ENCODE measurements around the gene ZNF473.
"Not testable (repeated sequence)": the region's sequence is repeated elsewhere in the genome, so short reads cannot be mapped to it uniquely, and the experiment has no call there.

Gene ZNF473

DNA sequence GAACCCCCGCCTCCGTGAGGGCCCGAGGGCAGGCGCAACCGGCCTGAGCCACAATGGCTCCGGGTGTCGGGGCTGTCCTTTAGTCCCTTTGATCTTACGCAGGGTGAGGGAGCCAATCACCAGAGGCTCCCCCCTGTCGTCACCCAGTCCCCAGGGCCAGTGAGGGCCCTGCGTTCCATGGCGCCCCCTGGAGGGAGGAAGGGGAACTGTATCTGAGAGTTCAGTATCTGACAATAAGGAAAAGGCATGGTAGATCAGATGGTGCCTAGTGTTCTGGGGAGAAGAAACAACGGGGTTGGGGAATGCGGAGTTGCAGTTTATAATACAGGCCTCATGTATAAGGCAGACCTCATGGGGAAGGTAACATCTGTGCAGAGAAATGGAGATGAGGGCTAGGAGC lies 72.1 kb downstream of the ZNF473 start:
- not testable (repeated sequence) for DNase-seq

DNA sequence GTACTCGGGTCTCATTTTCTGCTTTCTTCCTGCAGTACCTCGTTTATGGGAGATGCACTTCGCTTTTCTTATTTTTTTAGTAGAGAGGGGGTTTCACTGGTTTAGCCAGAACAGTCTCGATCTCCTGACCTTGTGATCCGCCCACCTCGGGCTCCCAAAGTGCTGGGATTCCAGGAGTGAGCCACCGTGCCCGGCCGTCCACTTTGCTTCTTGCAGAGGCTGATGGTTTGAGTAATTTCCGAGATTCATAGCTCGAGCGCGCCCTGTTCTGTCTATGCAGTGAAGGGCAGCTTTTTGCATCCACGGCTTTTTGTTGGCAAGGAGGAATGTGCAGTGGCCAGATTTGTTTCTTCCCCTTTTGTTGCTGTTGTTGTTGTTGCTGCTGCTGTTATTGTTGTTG lies 73.1 kb downstream of the ZNF473 start:
- DNase-seq = not testable (repeated sequence)

DNA sequence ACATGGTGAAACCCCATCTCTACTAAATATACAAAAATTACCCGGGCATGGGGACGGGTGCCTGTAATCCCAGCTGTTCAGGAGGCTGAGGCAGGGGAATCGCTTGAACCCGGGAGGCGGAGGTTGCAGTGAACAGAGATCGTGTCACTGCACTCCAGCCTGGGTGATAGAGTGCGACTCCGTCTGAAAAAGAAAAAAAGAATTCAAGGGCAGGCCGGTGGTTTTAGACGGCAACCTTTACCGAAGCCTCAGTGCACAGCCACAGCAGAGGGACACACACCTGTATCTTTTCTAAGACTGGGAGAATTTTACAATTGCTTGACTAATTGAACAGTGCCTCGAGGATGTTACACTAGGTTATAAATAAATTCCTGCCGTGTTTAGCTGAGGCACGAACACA lies 73.9 kb downstream of the ZNF473 start:
- DNase-seq = not testable (repeated sequence)

DNA sequence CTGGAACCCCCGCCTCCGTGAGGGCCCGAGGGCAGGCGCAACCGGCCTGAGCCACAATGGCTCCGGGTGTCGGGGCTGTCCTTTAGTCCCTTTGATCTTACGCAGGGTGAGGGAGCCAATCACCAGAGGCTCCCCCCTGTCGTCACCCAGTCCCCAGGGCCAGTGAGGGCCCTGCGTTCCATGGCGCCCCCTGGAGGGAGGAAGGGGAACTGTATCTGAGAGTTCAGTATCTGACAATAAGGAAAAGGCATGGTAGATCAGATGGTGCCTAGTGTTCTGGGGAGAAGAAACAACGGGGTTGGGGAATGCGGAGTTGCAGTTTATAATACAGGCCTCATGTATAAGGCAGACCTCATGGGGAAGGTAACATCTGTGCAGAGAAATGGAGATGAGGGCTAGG lies 75.1 kb downstream of the ZNF473 start:
- not testable (repeated sequence) for DNase-seq

Measured in anterior cingulate cortex (tissue), 58 donors.